CD4-positive, alpha-beta T cell treated with Interferon gamma for 1 hour (primary cell): ENCODE measurements around the gene GPAM.
A peak's percentile ranks its signal among the peaks of the same experiment; 100 is the strongest.
"Not testable (repeated sequence)": the region's sequence is repeated elsewhere in the genome, so short reads cannot be mapped to it uniquely, and the experiment has no call there.

Experiments
- DNase-seq: peaks from one replicate; pipeline ENCODE4 v3.0.0-alpha.2; 2020

Gene GPAM

GRCh38 chr10:112183329-112184051 lies at the start of gene GPAM:
Gene GPAM, minus strand, starts transcription at chr10:112183765. Its CDS starts 1,981 bp downstream, at chr10:112181784.
- peak; percentile 94 for DNase-seq

GRCh38 chr10:112232670-112233069 lies 49.1 kb upstream of the GPAM start:
- no peak for DNase-seq

- no peak for DNase-seq
Measured at GRCh38 chr10:112231602-112232400, 48.2 kb upstream of the GPAM start.

- DNase-seq, result no peak
Measured at GRCh38 chr10:112230325-112230988, 46.9 kb upstream of the GPAM start.

GRCh38 chr10:112229901-112230300 lies 46.3 kb upstream of the GPAM start:
- no peak for DNase-seq

GRCh38 chr10:112229096-112229495 lies 45.5 kb upstream of the GPAM start:
- no peak for DNase-seq

- DNase-seq, result not testable (repeated sequence)
Measured at GRCh38 chr10:112228366-112229088, 45.0 kb upstream of the GPAM start.

- no peak for DNase-seq
Measured at GRCh38 chr10:112227331-112227987, 43.9 kb upstream of the GPAM start.

GRCh38 chr10:112226439-112227248 lies 43.1 kb upstream of the GPAM start:
- no peak for DNase-seq

GRCh38 chr10:112225771-112226438 lies 42.3 kb upstream of the GPAM start:
- DNase-seq, result no peak

GRCh38 chr10:112224933-112225529 lies 41.5 kb upstream of the GPAM start:
- no peak for DNase-seq

GRCh38 chr10:112223725-112224124 lies 40.2 kb upstream of the GPAM start:
- DNase-seq, result no peak

GRCh38 chr10:112222799-112223198 lies 39.2 kb upstream of the GPAM start:
- no peak for DNase-seq

- DNase-seq, result no peak
Measured at GRCh38 chr10:112221545-112221944, 38.0 kb upstream of the GPAM start.

GRCh38 chr10:112218960-112219359 lies 35.4 kb upstream of the GPAM start:
- no peak for DNase-seq

- DNase-seq, result no peak
Measured at GRCh38 chr10:112218036-112218390, 34.4 kb upstream of the GPAM start.

GRCh38 chr10:112217386-112218035 lies 33.9 kb upstream of the GPAM start:
- DNase-seq, result no peak

- DNase-seq, result no peak
Measured at GRCh38 chr10:112216966-112217365, 33.4 kb upstream of the GPAM start.

GRCh38 chr10:112216151-112216550 lies 32.6 kb upstream of the GPAM start:
- DNase-seq, result no peak

- no peak for DNase-seq
Measured at GRCh38 chr10:112215342-112215774, 31.8 kb upstream of the GPAM start.
